ENCODE data around the gene ACSL3.
A peak's percentile ranks its signal among the peaks of the same experiment; 100 is the strongest.
"Not testable (repeated sequence)": the region's sequence is repeated elsewhere in the genome, so short reads cannot be mapped to it uniquely, and the experiment has no call there.

ACSL3 gene

DNA sequence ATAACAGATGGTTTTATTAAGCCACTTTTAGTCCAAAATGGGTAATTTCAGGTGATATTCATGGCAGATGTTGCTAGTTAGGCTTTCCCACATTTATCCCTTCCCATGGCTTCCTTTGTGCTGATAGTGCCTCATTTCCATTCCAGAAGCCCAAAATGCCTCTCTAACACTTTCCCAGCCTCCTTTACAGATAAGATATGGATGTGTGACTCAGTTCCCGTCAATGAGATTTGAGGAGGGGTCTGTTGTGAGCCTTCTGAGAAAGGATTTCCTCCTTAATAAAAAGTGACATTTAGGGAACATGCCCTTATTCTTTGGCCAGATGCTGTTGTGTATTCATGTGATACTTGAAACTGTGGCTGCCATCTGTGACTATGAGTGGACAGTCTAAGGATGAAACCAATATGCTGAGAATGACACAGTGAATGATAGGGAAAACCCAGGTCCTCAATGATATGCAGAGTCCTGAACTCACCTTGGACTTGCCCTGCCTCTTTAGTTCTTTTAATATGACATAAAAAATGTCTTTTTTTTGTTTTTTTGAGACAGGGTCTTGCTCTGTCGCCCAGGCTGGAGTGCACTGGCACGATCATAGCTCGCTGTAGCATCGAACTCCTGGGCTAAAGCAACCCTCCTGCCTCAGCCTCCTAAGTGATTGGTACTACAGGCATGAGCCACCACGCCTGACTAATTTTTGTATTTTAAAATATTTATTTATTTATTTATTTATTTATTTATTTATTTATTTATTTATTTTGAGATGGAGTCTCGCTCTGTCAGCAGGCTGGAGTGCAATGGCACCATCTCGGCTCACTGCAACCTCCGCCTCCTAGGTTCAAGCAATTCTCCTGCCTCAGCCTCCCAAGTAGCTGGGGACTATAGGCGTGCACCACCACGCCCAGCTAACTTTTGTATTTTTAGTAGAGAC is 5.8 kb upstream of the ACSL3 start:
- DNase-seq, result no peak

DNA sequence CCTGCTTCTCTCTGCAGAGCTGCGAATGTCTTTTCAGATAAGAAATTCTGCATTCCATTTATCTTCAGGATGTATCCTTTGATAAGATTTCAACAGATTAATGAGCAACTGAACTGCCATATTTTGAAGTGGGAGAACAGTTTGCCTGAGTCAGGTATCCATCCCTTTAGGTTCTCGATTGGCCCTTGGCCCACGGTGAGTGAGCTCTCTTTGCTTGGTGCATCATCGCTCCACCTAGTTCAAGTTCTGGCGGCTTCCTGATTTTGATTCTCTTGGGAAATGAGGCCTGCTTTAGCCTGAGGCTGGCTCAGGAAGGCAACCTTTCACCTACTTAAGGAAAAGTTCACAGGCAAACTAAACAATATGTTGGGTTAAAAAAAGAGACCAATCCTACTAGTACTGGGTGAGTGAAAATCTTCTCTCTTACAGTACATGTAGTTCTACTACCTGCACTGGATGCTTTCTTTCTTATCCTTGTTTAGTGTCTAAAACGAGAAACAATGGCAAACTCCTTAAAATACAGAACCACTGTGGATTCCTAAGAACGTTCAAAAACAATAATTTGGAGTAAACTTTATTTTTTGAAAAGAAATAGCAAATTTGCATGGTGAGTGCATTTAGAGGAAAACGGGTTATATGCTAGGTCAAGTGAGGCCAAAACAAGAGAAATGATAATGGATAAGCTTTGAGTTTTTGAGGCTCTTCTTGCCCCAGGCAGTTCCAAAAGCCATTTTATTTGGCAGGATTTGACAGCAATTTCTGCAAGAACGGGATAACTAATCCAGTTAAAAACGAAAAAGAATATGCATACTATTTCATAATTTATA is 837 bp upstream of the ACSL3 start:
- DNase-seq, result no peak

- peak; percentile 36 to 43 for DNase-seq
Measured at GRCh38 chr2:222861411-222862105, 722 bp downstream of the ACSL3 start.

DNA sequence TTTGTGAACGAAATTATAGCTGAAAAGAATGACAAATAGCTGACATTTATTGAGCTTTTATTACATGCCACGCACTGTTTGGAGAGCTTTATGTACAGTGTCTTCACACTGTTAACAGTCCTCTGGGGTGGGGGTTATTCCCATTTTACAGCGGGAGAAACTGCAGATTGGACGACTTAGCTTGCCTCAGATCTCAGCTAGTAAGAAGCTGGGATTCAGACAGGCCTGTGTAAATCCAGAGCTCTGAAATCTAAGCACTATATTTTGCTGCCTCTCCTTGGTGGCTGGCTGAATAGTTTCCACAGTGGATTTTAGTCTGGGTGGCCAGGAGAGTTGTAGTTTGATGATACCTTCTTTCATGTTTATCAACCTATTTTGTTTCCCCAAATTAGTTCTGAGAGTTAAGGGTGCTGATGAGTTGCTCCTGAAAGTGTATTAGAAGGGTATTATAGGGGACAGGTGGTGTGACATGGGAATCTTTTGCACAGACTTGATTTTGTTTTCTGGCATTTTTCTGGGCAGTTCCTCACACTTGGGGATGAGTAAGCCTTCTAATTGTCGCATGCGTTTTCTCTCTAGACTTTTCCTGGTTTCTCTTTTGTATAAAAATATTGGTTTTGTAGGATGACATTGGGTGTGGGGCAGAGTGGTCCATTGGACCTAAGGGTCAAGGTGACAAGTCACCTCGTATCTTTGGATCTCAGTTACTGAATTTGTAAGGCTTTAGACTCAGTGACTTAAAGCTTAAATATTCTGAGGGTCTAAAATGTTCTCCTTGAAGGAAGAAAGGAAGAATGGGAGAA is 1.5 kb downstream of the ACSL3 start:
- DNase-seq, result no peak

GRCh38 chr2:222862909-222863544 is 2.2 kb downstream of the ACSL3 start:
- no peak for DNase-seq

- no peak for DNase-seq
Measured at GRCh38 chr2:222864296-222864695, 3.5 kb downstream of the ACSL3 start.

DNA sequence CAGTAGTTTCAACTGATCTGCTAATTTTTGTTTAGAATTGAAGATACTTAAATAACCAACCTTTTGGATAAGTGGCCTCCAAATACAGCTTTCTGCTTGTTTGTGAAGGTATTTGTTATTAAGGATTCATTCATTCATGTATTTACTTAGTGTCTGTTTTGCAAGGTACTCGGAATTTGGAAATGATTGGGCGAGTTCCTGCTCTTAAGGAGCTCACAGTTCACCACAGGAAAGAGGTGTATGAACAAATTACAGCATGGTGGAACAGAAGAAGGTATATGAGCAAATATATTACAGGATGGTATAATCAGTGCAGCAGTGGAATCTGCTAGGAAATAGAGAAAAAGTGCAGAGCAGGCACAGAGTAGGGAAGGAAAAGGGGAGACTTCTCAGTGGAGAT is 4.5 kb downstream of the ACSL3 start:
- DNase-seq, result no peak

GRCh38 chr2:222866358-222866960 is 5.6 kb downstream of the ACSL3 start:
- no peak for DNase-seq

- DNase-seq, result not testable (repeated sequence)
Measured at GRCh38 chr2:222868560-222869251, 7.9 kb downstream of the ACSL3 start.

DNA sequence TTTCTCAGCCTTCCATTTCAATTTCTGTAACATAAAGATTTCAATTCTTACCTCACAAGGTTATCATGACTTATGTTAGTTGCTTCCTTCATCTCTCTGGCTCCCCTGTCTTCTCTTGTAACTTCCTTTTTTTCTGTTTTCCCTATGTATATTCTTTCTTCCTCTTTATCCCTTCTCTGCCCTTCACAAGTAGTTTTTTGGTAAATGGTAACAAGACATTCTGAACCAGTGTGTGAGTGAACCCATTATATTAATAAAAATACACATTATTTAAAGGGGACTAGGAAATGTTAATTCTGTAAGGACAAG is 8.4 kb downstream of the ACSL3 start:
- no peak for DNase-seq

GRCh38 chr2:222871291-222871690 is 10.5 kb downstream of the ACSL3 start:
- DNase-seq, result no peak

GRCh38 chr2:222872551-222872950 is 11.7 kb downstream of the ACSL3 start:
- DNase-seq, result no peak

DNA sequence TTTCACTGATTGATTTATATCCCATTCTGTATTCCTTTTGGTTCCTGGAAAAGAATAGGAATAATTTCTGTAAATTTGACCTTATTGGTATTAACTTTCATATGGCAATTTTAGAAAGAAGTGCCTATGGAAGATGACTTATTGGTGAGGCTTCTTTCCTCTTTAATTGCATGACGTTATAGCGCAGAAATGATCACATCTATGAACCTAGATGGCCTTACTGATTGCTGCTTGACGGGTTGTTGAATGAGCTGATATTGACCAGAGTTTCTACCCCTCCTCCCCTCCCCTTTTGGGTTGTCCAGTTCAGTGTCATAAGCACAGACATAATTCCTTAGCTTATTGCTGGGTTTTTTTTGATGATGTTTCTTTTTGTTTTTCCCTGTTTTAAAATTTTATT is 14.6 kb downstream of the ACSL3 start:
- no peak for DNase-seq

GRCh38 chr2:222876947-222877346 is 16.1 kb downstream of the ACSL3 start:
- DNase-seq, result no peak

DNA sequence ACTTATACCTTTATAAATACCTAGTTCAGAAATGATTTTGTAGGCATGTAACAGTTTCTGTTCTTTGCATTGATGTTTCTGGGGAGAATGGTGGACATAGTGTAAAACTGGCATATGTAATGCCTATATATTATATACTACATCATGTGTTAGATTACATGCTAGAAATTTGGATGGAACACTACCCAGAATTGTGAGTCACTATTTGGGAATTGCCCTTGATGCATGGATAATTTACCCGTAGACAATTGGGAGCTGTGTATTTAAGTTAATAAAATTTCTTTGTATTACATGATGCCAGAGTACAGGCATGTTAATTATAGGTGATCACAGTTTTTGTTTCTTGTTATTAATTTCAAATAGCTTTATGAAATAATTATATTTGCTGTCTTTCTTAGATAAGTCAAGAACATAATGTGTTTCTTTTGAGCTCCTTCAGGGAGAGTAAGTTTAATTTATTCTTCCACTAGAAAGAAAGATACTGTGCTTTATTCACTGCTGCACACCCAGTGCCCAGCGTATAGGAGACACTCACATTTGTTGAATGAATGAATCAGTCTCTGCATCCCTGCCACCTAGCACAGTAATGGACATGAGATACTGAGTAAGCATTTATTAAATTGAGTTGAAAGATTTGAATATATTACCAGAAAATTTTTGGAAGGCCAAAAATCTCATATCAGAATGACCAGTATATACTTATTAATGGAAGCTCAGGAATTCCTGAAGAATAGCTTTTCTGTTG is 16.9 kb downstream of the ACSL3 start:
- DNase-seq, result no peak

DNA sequence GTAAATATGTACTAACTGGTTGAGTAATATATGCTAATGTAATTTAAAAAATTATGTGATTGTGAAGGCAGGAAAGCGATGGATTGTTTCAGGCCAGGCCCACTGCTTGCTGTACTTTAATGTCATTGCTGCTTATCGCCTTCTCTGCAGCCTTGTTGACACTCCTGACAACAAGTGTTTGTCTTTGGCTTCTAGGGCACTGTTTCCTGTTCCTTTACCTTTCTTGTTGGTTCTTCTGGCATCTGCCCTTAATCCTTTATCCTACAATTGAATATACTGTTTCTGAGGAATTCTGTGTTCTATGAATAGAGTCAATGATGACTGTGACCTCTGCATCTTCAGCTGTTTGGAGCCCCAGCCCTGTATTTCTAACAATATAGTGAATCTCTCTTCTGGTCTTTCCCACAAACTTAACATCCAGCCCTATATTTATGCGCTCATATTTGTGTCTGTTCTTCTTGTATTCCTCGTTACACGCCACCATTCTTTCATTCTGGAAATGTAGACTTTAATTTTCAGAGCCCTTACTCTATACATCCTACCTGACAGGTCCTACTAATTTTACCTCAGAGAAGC is 17.6 kb downstream of the ACSL3 start:
- no peak for DNase-seq

GRCh38 chr2:222878877-222879603 is 18.2 kb downstream of the ACSL3 start:
- DNase-seq, result no peak

GRCh38 chr2:222879604-222879933 is 18.7 kb downstream of the ACSL3 start:
- DNase-seq, result no peak

GRCh38 chr2:222882484-222882928 is 21.7 kb downstream of the ACSL3 start:
- DNase-seq, result no peak

Measured in CD4-positive, alpha-beta T cell treated with Interleukin-1 beta for 1 hour (primary cell).